Activated CD4-positive, alpha-beta memory T cell treated with anti-CD3 and anti-CD28 coated beads for 36 hours (primary cell): ENCODE data around the gene CPEB1. TPM values are rescaled to one million over a fixed set of nuclear protein-coding genes. Genes with fewer than 3 reads are reported as not detected.
"Not testable (repeated sequence)": the region's sequence is repeated elsewhere in the genome, so short reads cannot be mapped to it uniquely, and the experiment has no call there.

Experiments
- CTCF ChIA-PET: fragments of 350-600 bp; sonication (Branson Sonifier 250); formaldehyde crosslinking; loops from one replicate; lab custom pipeline; 2021; ENCODE audit warnings: antibody characterized with exemption, inconsistent platforms; lab: Charles Lee
- POLR2A ChIA-PET: fragments of 350-600 bp; sonication (Branson Sonifier 250); formaldehyde crosslinking; loops from one replicate; lab custom pipeline; 2021; ENCODE audit warnings: antibody characterized with exemption; lab: Charles Lee
- DNase-seq: peaks from one replicate; pipeline ENCODE4 v3.0.0-alpha.2; 2020
- H3K27ac Mint-ChIP-seq: one replicate; pipeline ENCODE4 v1.8.0; 2021; ENCODE audit warnings: mixed read lengths
- H3K27me3 Mint-ChIP-seq: one replicate; pipeline ENCODE4 v1.8.0; 2021; ENCODE audit warnings: mixed read lengths
- H3K36me3 Mint-ChIP-seq: one replicate; pipeline ENCODE4 v1.8.0; 2021; ENCODE audit warnings: mixed read lengths
- H3K4me1 Mint-ChIP-seq: one replicate; pipeline ENCODE4 v1.8.0; 2021; ENCODE audit warnings: low read depth, mixed read lengths
- H3K4me3 Mint-ChIP-seq: one replicate; pipeline ENCODE4 v1.8.0; 2021; ENCODE audit warnings: mild to moderate bottlenecking, mixed read lengths
- H3K9me3 Mint-ChIP-seq: one replicate; pipeline ENCODE4 v1.8.0; 2021; ENCODE audit warnings: mixed read lengths
- intact Hi-C: fragments of 100-400 bp; cut with micrococcal nuclease; formaldehyde crosslinking; loops from one replicate; pipeline ENCODE4 v1.15.1; 2023
- total RNA-seq, 2 experiments: library from RNA; stranded (reverse); gene quantifications; one replicate each; pipeline ENCODE4 v1.2.3, GENCODE V29; 2021

CPEB1 gene
- total RNA-seq, 2 experiments from 2014 or later, result 0.07 to 0.21 TPM

DNA sequence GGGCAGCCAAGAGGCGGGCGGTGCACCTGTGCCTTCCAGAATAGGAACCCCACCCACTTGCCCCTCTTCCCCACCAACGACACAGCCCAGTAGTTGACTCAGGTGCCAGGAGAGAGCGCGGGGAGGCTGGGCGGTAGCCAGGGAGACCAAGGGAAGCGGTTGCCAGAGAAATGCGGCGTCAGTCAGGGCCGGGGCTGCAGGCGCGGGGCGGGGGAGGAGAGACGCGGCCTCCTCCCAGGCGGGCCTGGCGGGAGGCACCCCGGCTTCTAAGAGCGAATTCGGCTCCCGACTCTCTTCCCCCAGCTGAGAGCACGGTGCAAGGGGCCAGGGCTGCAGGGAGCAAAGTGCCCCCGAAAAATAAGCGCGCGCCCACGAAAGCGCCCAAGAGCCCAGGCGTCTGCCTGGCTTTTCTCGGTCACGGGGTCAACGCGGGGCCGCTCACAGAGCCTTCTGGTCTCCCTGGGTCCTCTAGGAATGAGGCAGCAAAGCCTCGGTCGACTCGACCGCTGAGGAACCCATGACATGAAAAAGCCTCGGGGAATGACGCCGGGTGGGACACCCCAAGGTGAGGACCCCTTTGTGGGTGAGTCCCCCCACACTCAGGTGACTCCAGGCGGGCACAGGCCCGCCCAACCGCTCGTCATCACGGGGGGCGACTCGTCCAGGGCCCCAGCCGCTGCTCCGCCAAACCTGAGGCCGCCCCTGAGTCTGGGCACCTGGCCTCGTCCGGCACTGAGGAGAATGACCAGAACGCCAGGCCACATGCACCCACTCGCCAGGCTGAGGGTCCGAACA is 716 bp downstream of the CPEB1 start:
- Mint-ChIP-seq H3K27me3 (peaks cover 45% of the 10 kb centered on the region), H3K4me1 (peaks cover 9% of the 10 kb centered on the region), H3K4me3 (no peak overlapping the region), H3K9me3 (no peaks in the 10 kb centered on the region), H3K36me3 (no peaks in the 10 kb centered on the region), H3K27ac (no peak overlapping the region)
- intact Hi-C loops, result no loop called here
- ChIA-PET POLR2A (no interaction called here), CTCF (no interaction called here)
- DNase-seq, result peak; percentile 21

DNA sequence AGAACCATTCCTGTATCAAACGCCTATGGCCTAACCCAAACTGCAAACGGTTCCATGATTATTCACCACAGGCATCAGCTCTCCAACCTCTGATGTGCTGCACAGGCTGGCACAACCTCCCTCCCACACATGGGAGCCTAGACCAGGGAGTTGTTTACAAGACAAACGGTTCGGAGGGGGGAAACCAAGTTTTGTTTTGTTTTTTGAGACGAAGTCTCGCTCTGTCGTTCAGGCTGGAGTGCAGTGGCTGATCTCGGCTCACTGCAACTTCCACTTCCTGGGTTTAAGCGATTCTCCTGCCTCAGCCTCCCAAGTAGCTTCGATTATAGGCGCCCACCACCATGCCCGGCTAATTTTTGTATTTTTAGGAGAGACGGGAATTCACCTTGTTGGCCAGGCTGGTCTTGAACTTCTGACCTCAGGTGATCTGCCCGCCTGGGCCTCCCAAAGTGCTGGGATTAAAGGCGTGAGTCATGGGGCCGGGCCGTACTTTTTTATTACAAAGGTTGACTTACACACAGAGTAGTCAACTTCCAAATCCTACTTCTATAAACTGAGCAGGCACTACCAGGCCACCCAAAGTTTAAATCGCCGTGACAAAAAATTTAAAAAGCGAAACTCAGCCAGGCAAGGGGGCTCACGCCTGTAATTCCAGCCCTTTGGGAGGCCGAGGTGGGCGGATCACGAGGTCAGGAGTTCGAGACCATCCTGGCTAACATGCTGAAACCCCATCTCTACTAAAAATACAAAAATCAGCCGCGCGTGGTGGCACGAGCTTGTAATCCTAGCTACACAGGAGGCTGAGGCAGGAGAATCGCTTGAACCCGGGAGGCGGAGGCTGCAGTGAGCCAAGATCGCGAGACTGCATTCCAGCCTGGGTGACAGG is 2.0 kb downstream of the CPEB1 start:
- H3K36me3 Mint-ChIP-seq, H3K4me1 Mint-ChIP-seq, intact Hi-C loops: not testable (repeated sequence)

DNA sequence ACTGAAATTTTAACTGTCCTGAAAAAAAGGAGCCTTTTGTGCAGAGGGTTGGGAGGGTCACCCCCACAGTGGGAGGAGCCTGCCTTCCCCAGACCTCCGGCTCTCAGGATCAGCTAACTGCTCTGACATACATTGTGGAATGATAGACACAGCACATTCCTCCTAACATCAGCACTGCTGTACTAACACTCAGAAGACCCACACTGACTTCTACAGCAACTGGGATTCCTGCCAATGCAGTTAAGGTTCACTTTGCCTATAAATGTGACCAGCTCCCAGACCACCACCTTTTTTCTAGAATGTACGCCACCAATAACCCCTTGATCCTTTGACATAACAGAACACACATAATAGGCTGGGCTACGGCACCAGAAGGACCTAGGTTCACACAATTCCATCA is 3.2 kb downstream of the CPEB1 start:
- Mint-ChIP-seq H3K36me3 (no peaks in the 10 kb centered on the region), H3K4me3 (no peak overlapping the region), H3K4me1 (peaks cover 9% of the 10 kb centered on the region), H3K9me3 (no peaks in the 10 kb centered on the region), H3K27me3 (peaks cover 59% of the 10 kb centered on the region), H3K27ac (no peak overlapping the region)
- intact Hi-C loops, result no loop called here
- ChIA-PET POLR2A (no interaction called here), CTCF (no interaction called here)
- DNase-seq, result no peak

More for the DNA sequence above, 2.0 kb downstream of the CPEB1 start:
- CTCF ChIA-PET, H3K9me3 Mint-ChIP-seq, H3K27ac Mint-ChIP-seq, DNase-seq, H3K4me3 Mint-ChIP-seq, POLR2A ChIA-PET: not testable (repeated sequence)
- peaks cover 54% of the 10 kb centered on the region for H3K27me3 Mint-ChIP-seq

- Mint-ChIP-seq H3K4me3 (no peak overlapping the region), H3K27me3 (peaks cover 51% of the 10 kb centered on the region)
Measured at GRCh38 chr15:82642656-82643055, 4.5 kb downstream of the CPEB1 start.

GRCh38 chr15:82641129-82641798 is 5.9 kb downstream of the CPEB1 start:
- Mint-ChIP-seq H3K9me3 (no peaks in the 10 kb centered on the region), H3K4me3 (no peak overlapping the region), H3K27me3 (peaks cover 52% of the 10 kb centered on the region), H3K27ac (no peak overlapping the region), H3K4me1 (peaks cover 2% of the 10 kb centered on the region), H3K36me3 (no peaks in the 10 kb centered on the region)
- ChIA-PET POLR2A (interaction anchor here (0.7 kb wide), 1 partner anchor 18 kb away, joined by 3 read pairs; no protein-coding TSS in a partner anchor), CTCF (no interaction called here)
- no peak for DNase-seq
- intact Hi-C loops, result no loop called here

More at GRCh38 chr15:82642656-82643055, 4.5 kb downstream of the CPEB1 start:
- peaks cover 2% of the 10 kb centered on the region for H3K4me1 Mint-ChIP-seq
- intact Hi-C loops, result no loop called here
- no peaks in the 10 kb centered on the region for H3K36me3 Mint-ChIP-seq
- CTCF ChIA-PET, result interaction anchor here (1.2 kb wide), 1 partner anchor 112 kb away, joined by 3 read pairs; no protein-coding TSS in a partner anchor
- no peak for DNase-seq
- H3K27ac Mint-ChIP-seq, result no peak overlapping the region
- POLR2A ChIA-PET, result interaction anchor here (0.6 kb wide), 1 partner anchor 101 kb away, joined by 3 read pairs; no protein-coding TSS in a partner anchor
- no peaks in the 10 kb centered on the region for H3K9me3 Mint-ChIP-seq

GRCh38 chr15:82640672-82641071 is 6.5 kb downstream of the CPEB1 start:
- no peak for DNase-seq
- H3K36me3 Mint-ChIP-seq, result no peaks in the 10 kb centered on the region
- no peaks in the 10 kb centered on the region for H3K9me3 Mint-ChIP-seq
- H3K27me3 Mint-ChIP-seq, result peaks cover 52% of the 10 kb centered on the region
- no peaks in the 10 kb centered on the region for H3K4me1 Mint-ChIP-seq
- no peak overlapping the region for H3K27ac Mint-ChIP-seq
- ChIA-PET POLR2A (no interaction called here), CTCF (no interaction called here)
- H3K4me3 Mint-ChIP-seq, result no peak overlapping the region
- intact Hi-C loops, result no loop called here

GRCh38 chr15:82635798-82636197 is 11.4 kb downstream of the CPEB1 start:
- no peaks in the 10 kb centered on the region for H3K36me3 Mint-ChIP-seq
- H3K9me3 Mint-ChIP-seq, result no peaks in the 10 kb centered on the region
- ChIA-PET CTCF (no interaction called here), POLR2A (no interaction called here)
- intact Hi-C loops, result no loop called here
- DNase-seq, result no peak
- H3K4me1 Mint-ChIP-seq, result no peaks in the 10 kb centered on the region
- H3K4me3 Mint-ChIP-seq, result no peak overlapping the region
- peaks cover 22% of the 10 kb centered on the region for H3K27me3 Mint-ChIP-seq
- H3K27ac Mint-ChIP-seq, result no peak overlapping the region

- POLR2A ChIA-PET, result no interaction called here
- no peaks in the 10 kb centered on the region for H3K36me3 Mint-ChIP-seq
- H3K27ac Mint-ChIP-seq, result no peak overlapping the region
Measured at GRCh38 chr15:82630033-82630432, 17.1 kb downstream of the CPEB1 start.

DNA sequence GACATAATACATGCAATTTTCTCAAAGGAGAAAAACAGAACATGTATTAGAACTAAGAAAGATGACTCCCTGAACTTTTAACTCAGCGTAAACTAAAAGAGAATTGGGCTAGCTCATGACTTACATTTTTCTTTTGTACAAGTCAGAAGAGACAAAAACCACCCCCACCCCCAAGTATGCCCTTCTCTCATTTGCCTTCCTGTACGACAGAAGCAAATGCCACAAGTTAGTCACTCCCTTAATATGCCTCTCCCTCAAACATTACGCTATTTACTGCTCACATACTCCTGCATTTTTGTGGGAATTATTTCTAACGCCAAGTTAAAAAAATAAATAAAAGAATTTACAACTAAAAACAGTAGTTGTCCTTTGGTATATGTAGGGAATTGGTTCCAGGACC is 22.0 kb downstream of the CPEB1 start:
- ChIA-PET POLR2A (no interaction called here), CTCF (no interaction called here)
- intact Hi-C loops, result no loop called here
- no peak overlapping the region for H3K4me3 Mint-ChIP-seq
- H3K36me3 Mint-ChIP-seq, result no peaks in the 10 kb centered on the region
- H3K9me3 Mint-ChIP-seq, result no peaks in the 10 kb centered on the region
- peaks cover 1% of the 10 kb centered on the region for H3K27me3 Mint-ChIP-seq
- no peak for DNase-seq
- no peaks in the 10 kb centered on the region for H3K4me1 Mint-ChIP-seq
- no peak overlapping the region for H3K27ac Mint-ChIP-seq

More at GRCh38 chr15:82630033-82630432, 17.1 kb downstream of the CPEB1 start:
- Mint-ChIP-seq H3K4me1 (no peaks in the 10 kb centered on the region), H3K4me3 (no peak overlapping the region), H3K27me3 (peaks cover 1% of the 10 kb centered on the region), H3K9me3 (no peaks in the 10 kb centered on the region)
- CTCF ChIA-PET, result no interaction called here
- intact Hi-C loops, result no loop called here
- DNase-seq, result no peak

DNA sequence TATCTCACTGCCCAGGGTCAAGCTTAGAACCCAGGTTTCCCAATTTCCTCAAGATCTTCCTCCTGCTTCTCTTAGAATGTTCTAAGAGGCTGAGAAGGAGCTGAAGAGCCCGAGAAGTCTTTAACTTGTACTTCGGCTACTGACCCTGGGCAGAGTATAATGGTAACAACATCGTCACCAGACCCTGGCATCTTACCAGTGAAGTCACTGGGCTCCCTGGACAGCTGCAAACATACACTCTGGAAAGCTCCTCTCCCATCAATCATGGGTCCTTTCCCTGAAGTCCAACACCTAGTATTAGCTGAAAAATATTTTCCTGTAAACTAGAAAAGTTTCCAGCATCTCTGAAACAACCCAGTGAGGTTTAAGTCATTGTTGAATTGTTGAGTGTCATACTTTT is 22.7 kb downstream of the CPEB1 start:
- no peak overlapping the region for H3K27ac Mint-ChIP-seq
- H3K4me1 Mint-ChIP-seq, result no peaks in the 10 kb centered on the region
- intact Hi-C loops, result no loop called here
- peaks cover 1% of the 10 kb centered on the region for H3K27me3 Mint-ChIP-seq
- POLR2A ChIA-PET, result no interaction called here
- no peak overlapping the region for H3K4me3 Mint-ChIP-seq
- DNase-seq, result no peak
- no peaks in the 10 kb centered on the region for H3K36me3 Mint-ChIP-seq
- CTCF ChIA-PET, result no interaction called here
- H3K9me3 Mint-ChIP-seq, result no peaks in the 10 kb centered on the region

DNA sequence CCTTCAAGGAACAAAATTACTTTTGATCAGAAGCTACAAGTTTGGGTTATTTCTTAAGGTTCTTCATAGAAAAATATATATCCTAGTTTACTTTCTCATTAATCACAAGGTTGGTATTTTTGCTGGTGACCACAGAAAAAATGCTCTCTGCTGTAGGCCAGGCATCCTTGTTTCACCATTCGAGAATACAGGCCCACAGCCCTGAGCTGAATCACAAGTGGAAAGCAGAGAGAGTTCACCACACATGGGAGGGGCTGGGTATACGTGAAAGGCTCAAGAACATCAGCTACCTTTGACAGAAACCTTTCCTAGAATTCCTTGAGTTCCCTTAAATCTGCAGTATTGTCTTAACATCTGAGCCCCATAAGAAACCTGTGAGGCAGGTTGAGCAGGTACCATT is 23.2 kb downstream of the CPEB1 start:
- Mint-ChIP-seq H3K4me3 (no peak overlapping the region), H3K36me3 (no peaks in the 10 kb centered on the region), H3K9me3 (no peaks in the 10 kb centered on the region), H3K27me3 (peaks cover 1% of the 10 kb centered on the region), H3K4me1 (no peaks in the 10 kb centered on the region), H3K27ac (no peak overlapping the region)
- DNase-seq, result no peak
- POLR2A ChIA-PET, result no interaction called here
- intact Hi-C loops, result no loop called here
- CTCF ChIA-PET, result no interaction called here

GRCh38 chr15:82621970-82622369 is 25.2 kb downstream of the CPEB1 start:
- intact Hi-C loops, result no loop called here
- Mint-ChIP-seq H3K36me3 (no peaks in the 10 kb centered on the region), H3K27ac (no peak overlapping the region), H3K4me3 (no peak overlapping the region), H3K27me3 (peaks cover 6% of the 10 kb centered on the region), H3K4me1 (no peaks in the 10 kb centered on the region), H3K9me3 (no peaks in the 10 kb centered on the region)
- ChIA-PET CTCF (no interaction called here), POLR2A (no interaction called here)
- no peak for DNase-seq
